H9 (cell line): ENCODE data around the gene GAS2. TPM values are rescaled to one million over a fixed set of nuclear protein-coding genes. Genes with fewer than 3 reads are reported as not detected.

ENCODE experiments used
- DNase-seq: peaks from one replicate; pipeline ENCODE4 v3.0.0-alpha.2; 2017
- H2AFZ ChIP-seq: one replicate; pipeline ENCODE4 v1.6.1; 2013; ENCODE audit warnings: mild to moderate bottlenecking, low read length, control low read depth, moderate library complexity
- H2AK5ac ChIP-seq: 2 replicates; pipeline ENCODE4 v1.6.1; 2013; ENCODE audit warnings: low read length, control low read depth, mixed read lengths; ENCODE audit not compliant: insufficient read length
- H2BK120ac ChIP-seq: one replicate; pipeline ENCODE4 v1.6.1; 2013; ENCODE audit warnings: low read depth, mild to moderate bottlenecking, low read length, control low read depth, inconsistent platforms; ENCODE audit not compliant: poor library complexity, severe bottlenecking
- H2BK12ac ChIP-seq: 2 replicates; pipeline ENCODE4 v1.6.1; 2013; ENCODE audit warnings: low read length, control low read depth, mixed read lengths, low read depth; ENCODE audit not compliant: insufficient read length
- H2BK15ac ChIP-seq: 2 replicates; pipeline ENCODE4 v1.6.1; 2013; ENCODE audit warnings: low read depth, low read length, control low read depth
- H2BK20ac ChIP-seq: one replicate; pipeline ENCODE4 v1.6.1; 2013; ENCODE audit warnings: low read depth, mild to moderate bottlenecking, low read length, control low read depth, inconsistent platforms; ENCODE audit not compliant: poor library complexity, severe bottlenecking
- H2BK5ac ChIP-seq: 2 replicates; pipeline ENCODE4 v1.6.1; 2013; ENCODE audit warnings: low read length, control low read depth, mixed read lengths; ENCODE audit not compliant: insufficient read length
- H3K14ac ChIP-seq: 2 replicates; pipeline ENCODE4 v1.6.1; 2013; ENCODE audit warnings: low read length, control low read depth; ENCODE audit not compliant: insufficient read depth
- H3K18ac ChIP-seq: 2 replicates; pipeline ENCODE4 v1.6.1; 2013; ENCODE audit warnings: low read depth, mild to moderate bottlenecking, mixed read lengths, low read length, control low read depth; ENCODE audit not compliant: insufficient read length
- H3K23ac ChIP-seq: 2 replicates; pipeline ENCODE4 v1.6.1; 2013; ENCODE audit warnings: low read length, control low read depth, mixed read lengths, low read depth; ENCODE audit not compliant: insufficient read length
- H3K23me2 ChIP-seq: 2 replicates; pipeline ENCODE4 v1.6.1; 2013; ENCODE audit warnings: low read depth, mild to moderate bottlenecking, mixed read lengths, low read length, control low read depth; ENCODE audit not compliant: insufficient read length, poor library complexity, severe bottlenecking
- H3K27ac ChIP-seq: 2 replicates; pipeline ENCODE4 v1.5.1; 2013; ENCODE audit warnings: low read length, control low read depth, mixed read lengths, low read depth; ENCODE audit not compliant: insufficient read length
- H3K27me3 ChIP-seq: 2 replicates; pipeline ENCODE4 v1.6.1; 2013; ENCODE audit warnings: low read length, control low read depth, inconsistent platforms; ENCODE audit not compliant: insufficient read depth
- H3K4ac ChIP-seq: 2 replicates; pipeline ENCODE4 v1.6.1; 2013; ENCODE audit warnings: low read depth, mild to moderate bottlenecking, control low read depth, inconsistent platforms, low read length, moderate library complexity
- H3K4me1 ChIP-seq: 2 replicates; pipeline ENCODE4 v1.6.1; 2013; ENCODE audit warnings: low read length, control low read depth, inconsistent platforms; ENCODE audit not compliant: insufficient read depth
- H3K4me2 ChIP-seq: 2 replicates; pipeline ENCODE4 v1.6.1; 2013; ENCODE audit warnings: low read length, control low read depth, mixed read lengths; ENCODE audit not compliant: insufficient read length, insufficient read depth
- H3K56ac ChIP-seq: 2 replicates; pipeline ENCODE4 v1.6.1; 2013; ENCODE audit warnings: low read depth, mild to moderate bottlenecking, mixed read lengths, low read length, control low read depth; ENCODE audit not compliant: insufficient read length
- H3K79me1 ChIP-seq: 2 replicates; pipeline ENCODE4 v1.6.1; 2013; ENCODE audit warnings: low read depth, mild to moderate bottlenecking, moderate library complexity, low read length, control low read depth, inconsistent platforms; ENCODE audit not compliant: insufficient read depth, poor library complexity, severe bottlenecking
- H3K79me2 ChIP-seq: 2 replicates; pipeline ENCODE4 v1.6.1; 2013; ENCODE audit warnings: low read length, control low read depth, inconsistent platforms; ENCODE audit not compliant: insufficient read depth
- H3K9ac ChIP-seq: 2 replicates; pipeline ENCODE4 v1.6.1; 2013; ENCODE audit warnings: low read length, control low read depth, mixed read lengths; ENCODE audit not compliant: insufficient read length; ENCODE audit errors: extremely low read depth
- H3K9me3 ChIP-seq: one replicate; pipeline ENCODE4 v1.6.1; 2013; ENCODE audit warnings: low read depth, low read length, inconsistent platforms; ENCODE audit not compliant: control insufficient read depth
- H3T11ph ChIP-seq: one replicate; pipeline ENCODE4 v1.6.1; 2013; ENCODE audit warnings: mild to moderate bottlenecking, low read length, control low read depth, inconsistent platforms
- H4K20me1 ChIP-seq: one replicate; pipeline ENCODE4 v1.6.1; 2013; ENCODE audit not compliant: control insufficient read depth, insufficient read length, insufficient read depth
- H4K5ac ChIP-seq: 2 replicates; pipeline ENCODE4 v1.6.1; 2013; ENCODE audit warnings: low read depth, mild to moderate bottlenecking, mixed read lengths, low read length, control low read depth; ENCODE audit not compliant: insufficient read length
- H4K8ac ChIP-seq: replicated peaks from 2 replicates; pipeline ENCODE4 v1.6.1; 2013; ENCODE audit warnings: low read length, control low read depth, mixed read lengths, low read depth; ENCODE audit not compliant: insufficient read length
- H4K91ac ChIP-seq: 2 replicates; pipeline ENCODE4 v1.6.1; 2013; ENCODE audit warnings: low read depth, mild to moderate bottlenecking, moderate library complexity, mixed read lengths, low read length, control low read depth; ENCODE audit not compliant: insufficient read length
- H3K27ac Mint-ChIP-seq, 3 experiments: 2 replicates in 2 of 3; 3 replicates in 1 of 3; pipeline ENCODE4 v1.8.0; 2020 to 2021; ENCODE audit warnings: mixed read lengths in 3 of 3, mild to moderate bottlenecking in 1 of 3, moderate library complexity in 1 of 3
- H3K27me3 Mint-ChIP-seq: 2 replicates; pipeline ENCODE4 v1.8.0; 2021; ENCODE audit warnings: low read depth, mild to moderate bottlenecking, moderate library complexity, mixed read lengths
- H3K36me3 Mint-ChIP-seq, 3 experiments: 2 replicates in 2 of 3; 3 replicates in 1 of 3; pipeline ENCODE4 v1.8.0; 2020 to 2021; ENCODE audit warnings: low read depth in 3 of 3, mixed read lengths in 3 of 3; ENCODE audit not compliant: insufficient read depth in 1 of 3
- H3K4me1 Mint-ChIP-seq, 2 experiments: 2 replicates each; pipeline ENCODE4 v1.8.0; 2020; ENCODE audit warnings: mixed read lengths in 2 of 2
- H3K4me3 Mint-ChIP-seq, 2 experiments: 2 replicates in 1 of 2; 3 replicates in 1 of 2; pipeline ENCODE4 v1.8.0; 2020 to 2021; ENCODE audit warnings: mild to moderate bottlenecking in 2 of 2, mixed read lengths in 2 of 2, moderate library complexity in 1 of 2
- H3K9me3 Mint-ChIP-seq, 2 experiments: 2 replicates in 1 of 2; 3 replicates in 1 of 2; pipeline ENCODE4 v1.8.0; 2020; ENCODE audit warnings: mild to moderate bottlenecking in 2 of 2, mixed read lengths in 2 of 2, moderate library complexity in 1 of 2
- CTCF ChIP-seq: fragments of 200-600 bp; sonication (generic); conservative IDR thresholded peaks from 3 replicates; pipeline ENCODE4 v1.8.0; 2021; ENCODE audit warnings: antibody characterized with exemption, mild to moderate bottlenecking
- WGBS: extraction: QIAGEN DNeasy Blood & Tissue Kit; methylation state at CpG from one replicate; pipeline ENCODE4 v1.1.7; 2013; ENCODE audit warnings: missing lambda C conversion rate, low lambda C conversion rate, mixed read lengths; ENCODE audit not compliant: insufficient read length; ENCODE audit errors: extremely low coverage; 5-methylcytosine and 5-hydroxymethylcytosine counted together
- total RNA-seq: library from RNA; stranded (reverse); gene quantifications from 2 replicates; pipeline ENCODE4 v1.2.1, GENCODE V29; 2021

Gene GAS2
- total RNA-seq, 1 experiment from 2014 or later = 1.7 TPM

GRCh38 chr11:22677153-22677903 lies 10.9 kb downstream of the GAS2 start:
- H4K91ac ChIP-seq = no peak overlapping the region
- H3K27ac ChIP-seq = no peak overlapping the region
- no peak overlapping the region for H2BK12ac ChIP-seq
- no peak overlapping the region for H3T11ph ChIP-seq
- H3K4me2 ChIP-seq = no peak overlapping the region
- H3K4me1 Mint-ChIP-seq = peaks cover 0 to 5% of the 10 kb centered on the region in 2 experiments; a peak in 2 of 4 replicates
- no peak overlapping the region for H3K4me3 Mint-ChIP-seq
- no peak overlapping the region for H3K14ac ChIP-seq
- no peak overlapping the region for H2BK5ac ChIP-seq
- H3K27me3 ChIP-seq = no peaks in the 10 kb centered on the region
- H3K27ac Mint-ChIP-seq = no peak overlapping the region
- TF ChIP-seq CTCF = no peak
- no peak overlapping the region for H3K23ac ChIP-seq
- H3K79me1 ChIP-seq = no peaks in the 10 kb centered on the region
- H3K79me2 ChIP-seq = no peaks in the 10 kb centered on the region
- H2AFZ ChIP-seq = no peak overlapping the region
- H3K36me3 Mint-ChIP-seq = no peaks in the 10 kb centered on the region
- H3K4ac ChIP-seq = no peak overlapping the region
- H4K5ac ChIP-seq = no peak overlapping the region
- DNase-seq = no peak
- H3K27me3 Mint-ChIP-seq = no peaks in the 10 kb centered on the region
- no peak overlapping the region for H3K18ac ChIP-seq
- no peaks in the 10 kb centered on the region for H4K20me1 ChIP-seq
- no CpG with 5 or more reads among the region's 4 CpGs for WGBS
- H3K9ac ChIP-seq = no peak overlapping the region
- no peak overlapping the region for H3K56ac ChIP-seq
- H2AK5ac ChIP-seq = no peak overlapping the region
- no peaks in the 10 kb centered on the region for H3K4me1 ChIP-seq
- no peaks in the 10 kb centered on the region for H3K9me3 Mint-ChIP-seq
- no peaks in the 10 kb centered on the region for H3K9me3 ChIP-seq
- no peaks in the 10 kb centered on the region for H3K23me2 ChIP-seq
- no peak overlapping the region for H2BK120ac ChIP-seq
- H4K8ac ChIP-seq = no peak overlapping the region
- no peak overlapping the region for H2BK20ac ChIP-seq
- H2BK15ac ChIP-seq = no peak overlapping the region
